ENCODE measurements around the gene UPK3A. TPM values are rescaled to one million over a fixed set of nuclear protein-coding genes. Genes with fewer than 3 reads are reported as not detected.
A peak's percentile ranks its signal among the peaks of the same experiment; 100 is the strongest.

The UPK3A gene
- total RNA-seq, 2 donors from 2014 or later = not detected

GRCh38 chr22:45332001-45332400 is 47.3 kb downstream of the UPK3A start:
- Histone ChIP-seq H3K36me3 (ENCODE audit: control insufficient read depth, insufficient read depth, low read length) (peaks cover 85% of the 10 kb centered on the region), H3K4me3 (ENCODE audit: low read length) (no peak overlapping the region), H3K9me3 (ENCODE audit: control insufficient read depth, low read length) (no peaks in the 10 kb centered on the region), H3K4me1 (ENCODE audit: control insufficient read depth, insufficient read depth, low read length) (no peaks in the 10 kb centered on the region), H3K27me3 (ENCODE audit: control insufficient read depth, insufficient read depth, low read length, poor library complexity, severe bottlenecking) (no peaks in the 10 kb centered on the region), H3K9ac (ENCODE audit: extremely low read depth, low read length, poor library complexity, severe bottlenecking) (no peak overlapping the region), H3K27ac (ENCODE audit: low read depth, low read length) (no peak overlapping the region)
- 91 to 96% methylated on average over 5 to 7 of the region's 7 CpGs for WGBS, 2 experiments (ENCODE audit: insufficient coverage in 1 of 2, insufficient read length in 1 of 2)
- Mint-ChIP-seq H3K27ac (no peak overlapping the region), H3K4me3 (no peak overlapping the region), H3K36me3 (ENCODE audit: low read depth) (peaks cover 76% of the 10 kb centered on the region), H3K4me1 (peaks cover under 1% of the 10 kb centered on the region), H3K27me3 (ENCODE audit: insufficient read depth) (no peaks in the 10 kb centered on the region), H3K9me3 (no peaks in the 10 kb centered on the region)
- TF ChIP-seq CTCF (conservative IDR thresholded peaks at IDR 0.05) = no peak
- no peak for DNase-seq

GRCh38 chr22:45334068-45334467 is 49.3 kb downstream of the UPK3A start:
- Histone ChIP-seq H3K27me3 (ENCODE audit: control insufficient read depth, insufficient read depth, low read length, poor library complexity, severe bottlenecking) (no peaks in the 10 kb centered on the region), H3K9me3 (ENCODE audit: control insufficient read depth, low read length) (no peaks in the 10 kb centered on the region), H3K36me3 (ENCODE audit: control insufficient read depth, insufficient read depth, low read length) (peaks cover 84% of the 10 kb centered on the region), H3K4me3 (ENCODE audit: low read length) (no peak overlapping the region), H3K4me1 (ENCODE audit: control insufficient read depth, insufficient read depth, low read length) (no peaks in the 10 kb centered on the region), H3K9ac (ENCODE audit: extremely low read depth, low read length, poor library complexity, severe bottlenecking) (no peak overlapping the region), H3K27ac (ENCODE audit: low read depth, low read length) (no peak overlapping the region)
- Mint-ChIP-seq H3K36me3 (ENCODE audit: low read depth) (peaks cover 82% of the 10 kb centered on the region), H3K27me3 (ENCODE audit: insufficient read depth) (no peaks in the 10 kb centered on the region), H3K4me1 (peaks cover 2% of the 10 kb centered on the region), H3K27ac (no peak overlapping the region), H3K4me3 (no peak overlapping the region), H3K9me3 (no peaks in the 10 kb centered on the region)
- DNase-seq = no peak
- no peak for TF ChIP-seq CTCF (conservative IDR thresholded peaks at IDR 0.05)
- WGBS, 2 experiments (ENCODE audit: insufficient coverage in 1 of 2, insufficient read length in 1 of 2) = 96% methylated on average over 4 to 5 of the region's 5 CpGs

GRCh38 chr22:45334528-45334927 is 49.8 kb downstream of the UPK3A start:
- no peaks in the 10 kb centered on the region for H3K4me1 ChIP-seq (ENCODE audit: control insufficient read depth, insufficient read depth, low read length)
- peak overlapping the region; percentile 26 for H3K27ac Mint-ChIP-seq
- no peak for TF ChIP-seq CTCF (conservative IDR thresholded peaks at IDR 0.05)
- WGBS, 2 experiments (ENCODE audit: insufficient coverage in 1 of 2, insufficient read length in 1 of 2) = 91 to 98% methylated on average over 7 to 9 of the region's 9 CpGs
- H3K4me3 ChIP-seq (ENCODE audit: low read length) = no peak overlapping the region
- no peaks in the 10 kb centered on the region for H3K27me3 Mint-ChIP-seq (ENCODE audit: insufficient read depth)
- no peak for DNase-seq
- peaks cover 80% of the 10 kb centered on the region for H3K36me3 ChIP-seq (ENCODE audit: control insufficient read depth, insufficient read depth, low read length)
- H3K9ac ChIP-seq (ENCODE audit: extremely low read depth, low read length, poor library complexity, severe bottlenecking) = no peak overlapping the region
- H3K36me3 Mint-ChIP-seq (ENCODE audit: low read depth) = peaks cover 80% of the 10 kb centered on the region
- H3K4me3 Mint-ChIP-seq = no peak overlapping the region
- H3K27me3 ChIP-seq (ENCODE audit: control insufficient read depth, insufficient read depth, low read length, poor library complexity, severe bottlenecking) = no peaks in the 10 kb centered on the region
- peaks cover 2% of the 10 kb centered on the region for H3K4me1 Mint-ChIP-seq
- no peak overlapping the region for H3K27ac ChIP-seq (ENCODE audit: low read depth, low read length)
- no peaks in the 10 kb centered on the region for H3K9me3 Mint-ChIP-seq
- no peaks in the 10 kb centered on the region for H3K9me3 ChIP-seq (ENCODE audit: control insufficient read depth, low read length)

Measured in endodermal cell (in vitro differentiated cells).